Endodermal cell (in vitro differentiated cells): ENCODE data around the gene S100A3. TPM values are rescaled to one million over a fixed set of nuclear protein-coding genes. Genes with fewer than 3 reads are reported as not detected.
A peak's percentile ranks its signal among the peaks of the same experiment; 100 is the strongest.
"Not testable (repeated sequence)": the region's sequence is repeated elsewhere in the genome, so short reads cannot be mapped to it uniquely, and the experiment has no call there.

Experiments used
- DNase-seq: peaks from one replicate; pipeline ENCODE4 v3.0.0-alpha.2; 2017
- H3K27ac ChIP-seq: 2 replicates; pipeline ENCODE4 v1.5.1; 2013; ENCODE audit warnings: mild to moderate bottlenecking, low read depth, low read length, moderate library complexity
- H3K27me3 ChIP-seq: 2 replicates; pipeline ENCODE4 v1.6.1; 2013; ENCODE audit warnings: mild to moderate bottlenecking, low read length, moderate library complexity; ENCODE audit not compliant: insufficient read depth, control insufficient read depth, poor library complexity, severe bottlenecking
- H3K36me3 ChIP-seq: 2 replicates; pipeline ENCODE4 v1.7.0; 2013; ENCODE audit warnings: mild to moderate bottlenecking, low read length, moderate library complexity; ENCODE audit not compliant: control insufficient read depth, insufficient read depth
- H3K4me1 ChIP-seq: one replicate; pipeline ENCODE4 v1.7.0; 2013; ENCODE audit warnings: low read length; ENCODE audit not compliant: control insufficient read depth, insufficient read depth
- H3K4me3 ChIP-seq: 2 replicates; pipeline ENCODE4 v1.5.1; 2013; ENCODE audit warnings: mild to moderate bottlenecking, low read length, moderate library complexity
- H3K9ac ChIP-seq: 2 replicates; pipeline ENCODE4 v1.6.1; 2013; ENCODE audit warnings: mild to moderate bottlenecking, low read length, moderate library complexity; ENCODE audit not compliant: poor library complexity, severe bottlenecking; ENCODE audit errors: extremely low read depth
- H3K9me3 ChIP-seq: 2 replicates; pipeline ENCODE4 v1.6.1; 2013; ENCODE audit warnings: mild to moderate bottlenecking, low read length, moderate library complexity; ENCODE audit not compliant: control insufficient read depth
- H3K27ac Mint-ChIP-seq: 2 replicates; pipeline ENCODE4 v1.8.0; 2020; ENCODE audit warnings: mixed read lengths
- H3K27me3 Mint-ChIP-seq: 2 replicates; pipeline ENCODE4 v1.8.0; 2021; ENCODE audit warnings: mild to moderate bottlenecking, mixed read lengths; ENCODE audit not compliant: insufficient read depth
- H3K36me3 Mint-ChIP-seq: 2 replicates; pipeline ENCODE4 v1.8.0; 2020; ENCODE audit warnings: low read depth, mixed read lengths
- H3K4me1 Mint-ChIP-seq: 2 replicates; pipeline ENCODE4 v1.8.0; 2020; ENCODE audit warnings: mixed read lengths
- H3K4me3 Mint-ChIP-seq: 2 replicates; pipeline ENCODE4 v1.8.0; 2020; ENCODE audit warnings: mild to moderate bottlenecking, moderate library complexity, mixed read lengths
- H3K9me3 Mint-ChIP-seq: 2 replicates; pipeline ENCODE4 v1.8.0; 2020; ENCODE audit warnings: mild to moderate bottlenecking, mixed read lengths
- CTCF ChIP-seq: fragments of 200-600 bp; sonication (generic); conservative IDR thresholded peaks from 2 replicates; pipeline ENCODE4 v1.5.0; 2021; ENCODE audit warnings: antibody characterized with exemption, mild to moderate bottlenecking
- WGBS, 2 experiments: methylation state at CpG; one replicate each; pipeline versions ENCODE4 v1.1.5 to v1.1.7; 2013; ENCODE audit warnings: missing lambda C conversion rate in 2 of 2, mixed read lengths in 1 of 2; ENCODE audit not compliant: insufficient coverage in 1 of 2, insufficient read length in 1 of 2; 5-methylcytosine and 5-hydroxymethylcytosine counted together
- total RNA-seq, 2 donors: library from RNA; stranded (reverse); fragmentation: NEBNext Ultra II Directional in 1 of 2; extraction: Animal tissue kit (Norgen Biotek cat#: 25700) in 1 of 2; gene quantifications; 2 replicates in 1 of 2; 3 replicates in 1 of 2; pipeline ENCODE4 v1.2.1, GENCODE V29; 2021

S100A3 gene
- total RNA-seq, 2 donors from 2014 or later, result not detected

GRCh38 chr1:153577138-153577537, 28.1 kb upstream of the S100A3 start:
- Histone ChIP-seq H3K9ac (peak overlapping the region; percentile 18), H3K4me1 (peaks cover 13% of the 10 kb centered on the region), H3K27ac (no peak overlapping the region), H3K27me3 (no peaks in the 10 kb centered on the region), H3K9me3 (peaks cover 8% of the 10 kb centered on the region), H3K4me3 (no peak overlapping the region), H3K36me3 (no peaks in the 10 kb centered on the region)
- WGBS, 2 experiments, result 84 to 93% methylated on average over 3 to 4 of the region's 4 CpGs
- H3K27me3 Mint-ChIP-seq, result no peaks in the 10 kb centered on the region
- H3K36me3 Mint-ChIP-seq, result peaks cover 3% of the 10 kb centered on the region
- H3K4me3 Mint-ChIP-seq, result no peak overlapping the region
- H3K4me1 Mint-ChIP-seq, result peaks cover 27% of the 10 kb centered on the region
- DNase-seq, result no peak
- H3K27ac Mint-ChIP-seq, result peak overlapping the region; percentile 95
- TF ChIP-seq CTCF, result no peak
- peaks cover 30% of the 10 kb centered on the region for H3K9me3 Mint-ChIP-seq

- Mint-ChIP-seq H3K9me3 (peaks cover 29% of the 10 kb centered on the region), H3K4me1 (peaks cover 28% of the 10 kb centered on the region)
- not testable (repeated sequence) for H3K36me3 Mint-ChIP-seq, H3K36me3 ChIP-seq, H3K4me1 ChIP-seq, DNase-seq, H3K9ac ChIP-seq, H3K4me3 Mint-ChIP-seq, H3K27ac Mint-ChIP-seq, H3K27me3 Mint-ChIP-seq, H3K27me3 ChIP-seq, H3K27ac ChIP-seq, H3K4me3 ChIP-seq, H3K9me3 ChIP-seq
- 93 to 100% methylated on average over 3 to 4 of the region's 10 CpGs for WGBS, 2 experiments
Observed at GRCh38 chr1:153575497-153575896, 26.4 kb upstream of the S100A3 start.

GRCh38 chr1:153575081-153575491, 26.0 kb upstream of the S100A3 start:
- not testable (repeated sequence) for H3K9ac ChIP-seq, H3K36me3 ChIP-seq, H3K27me3 ChIP-seq, H3K9me3 ChIP-seq, H3K27me3 Mint-ChIP-seq, DNase-seq, H3K36me3 Mint-ChIP-seq, H3K27ac Mint-ChIP-seq, H3K4me3 ChIP-seq, H3K4me3 Mint-ChIP-seq, H3K4me1 ChIP-seq, H3K27ac ChIP-seq
- peaks cover 28% of the 10 kb centered on the region for H3K4me1 Mint-ChIP-seq
- peaks cover 29% of the 10 kb centered on the region for H3K9me3 Mint-ChIP-seq
- 91 to 98% methylated on average over 7 to 35 of the region's 35 CpGs for WGBS, 2 experiments

- Mint-ChIP-seq H3K27me3 (peaks cover 7% of the 10 kb centered on the region), H3K9me3 (peaks cover 29% of the 10 kb centered on the region), H3K36me3 (peaks cover 3% of the 10 kb centered on the region), H3K4me3 (no peak overlapping the region), H3K27ac (no peak overlapping the region), H3K4me1 (peaks cover 22% of the 10 kb centered on the region)
- peaks cover 6% of the 10 kb centered on the region for H3K4me1 ChIP-seq
- no peak overlapping the region for H3K4me3 ChIP-seq
- peaks cover 8% of the 10 kb centered on the region for H3K9me3 ChIP-seq
- H3K27me3 ChIP-seq, result no peaks in the 10 kb centered on the region
- no peak for TF ChIP-seq CTCF
- no peaks in the 10 kb centered on the region for H3K36me3 ChIP-seq
- no peak overlapping the region for H3K9ac ChIP-seq
- H3K27ac ChIP-seq, result no peak overlapping the region
- 97 to 100% methylated on average over 2 to 3 of the region's 3 CpGs for WGBS, 2 experiments
- DNase-seq, result no peak
Observed at GRCh38 chr1:153573351-153573750, 24.3 kb upstream of the S100A3 start.
